HG03432 (cell line): ENCODE measurements around the gene C12orf50.
A peak's percentile ranks its signal among the peaks of the same experiment; 100 is the strongest.
"Not testable (repeated sequence)": the region's sequence is repeated elsewhere in the genome, so short reads cannot be mapped to it uniquely, and the experiment has no call there.

ENCODE experiments used
- ATAC-seq: cut with Tn5 transposase; IDR thresholded peaks from one replicate; pipeline ENCODE4 v1.9.1; 2021; ENCODE audit warnings: mild to moderate bottlenecking, moderate library complexity; ENCODE audit not compliant: unreplicated experiment

C12orf50 gene

GRCh38 chr12:88029093-88029665, at the start of gene C12orf50:
C12orf50 (minus strand) TSS chr12:88029401; CDS start chr12:88026962, 2,439 bp downstream.
- no peak for ATAC-seq

GRCh38 chr12:88067301-88067700, 38.1 kb upstream of the C12orf50 start:
- no peak for ATAC-seq

- peak; percentile 91 for ATAC-seq
These were observed 34.2 kb upstream of the C12orf50 start for GRCh38 chr12:88063375-88063774.

GRCh38 chr12:88062474-88062873, 33.3 kb upstream of the C12orf50 start:
- peak; percentile 75 for ATAC-seq

GRCh38 chr12:88058719-88059077, 29.5 kb upstream of the C12orf50 start:
- ATAC-seq, result no peak

GRCh38 chr12:88057994-88058718, 29.0 kb upstream of the C12orf50 start:
- no peak for ATAC-seq

GRCh38 chr12:88056571-88056970, 27.4 kb upstream of the C12orf50 start:
- ATAC-seq, result no peak

- peak; percentile 67 for ATAC-seq
These were observed 23.5 kb upstream of the C12orf50 start for GRCh38 chr12:88052686-88053085.

- no peak for ATAC-seq
These were observed 14.8 kb upstream of the C12orf50 start for GRCh38 chr12:88044035-88044434.

- ATAC-seq, result no peak
These were observed 8.6 kb upstream of the C12orf50 start for GRCh38 chr12:88037770-88038169.

- no peak for ATAC-seq
These were observed 7.3 kb upstream of the C12orf50 start for GRCh38 chr12:88036353-88036965.

- ATAC-seq, result peak; percentile 23
These were observed 6.7 kb upstream of the C12orf50 start for GRCh38 chr12:88035907-88036289.

- ATAC-seq, result peak; percentile 100
These were observed 6.2 kb upstream of the C12orf50 start for GRCh38 chr12:88035271-88035906.

- ATAC-seq, result not testable (repeated sequence)
These were observed 2.0 kb upstream of the C12orf50 start for GRCh38 chr12:88031161-88031560.

GRCh38 chr12:88026196-88026595, 3.0 kb downstream of the C12orf50 start:
- no peak for ATAC-seq

GRCh38 chr12:88017964-88018363, 11.2 kb downstream of the C12orf50 start:
- ATAC-seq, result no peak

- no peak for ATAC-seq
These were observed 13.4 kb downstream of the C12orf50 start for GRCh38 chr12:88015825-88016224.

GRCh38 chr12:88011755-88012154, 17.4 kb downstream of the C12orf50 start:
- no peak for ATAC-seq

- no peak for ATAC-seq
These were observed 22.9 kb downstream of the C12orf50 start for GRCh38 chr12:88006351-88006750.

- ATAC-seq, result no peak
These were observed 27.9 kb downstream of the C12orf50 start for GRCh38 chr12:88001327-88001726.

GRCh38 chr12:87995581-87996178, 33.5 kb downstream of the C12orf50 start:
- peak; percentile 96 for ATAC-seq
